Caco-2 (cell line): ENCODE data around the gene LAMTOR4. TPM values are rescaled to one million over a fixed set of nuclear protein-coding genes. Genes with fewer than 3 reads are reported as not detected.

Experiments
- BruUV-seq: library from RNA; stranded (reverse); fragments of 400-500 nt; replicated peaks from 2 replicates; lab custom pipeline; 2021; lab: Mats Ljungman, UMichigan
- CTCF ChIA-PET: fragments of 300-600 bp; sonication (Branson Sonifier 250); formaldehyde crosslinking; loops from one replicate; lab custom pipeline; 2022; ENCODE audit warnings: antibody characterized with exemption; lab: Charles Lee
- POLR2A ChIA-PET: fragments of 300-600 bp; sonication (Branson Sonifier 250); formaldehyde crosslinking; loops from one replicate; lab custom pipeline; 2022; ENCODE audit warnings: antibody characterized with exemption; lab: Charles Lee
- DNase-seq, 2 experiments: peaks; one replicate each; pipeline versions ENCODE4 v3.0.0 to v3.0.0-alpha.2; 2020 to 2022
- H3K27me3 ChIP-seq: replicated peaks from 2 replicates; pipeline ENCODE4 v1.6.0; 2011; ENCODE audit warnings: low read length; ENCODE audit not compliant: control insufficient read depth, insufficient read depth
- H3K36me3 ChIP-seq: 2 replicates; pipeline ENCODE4 v1.5.1; 2011; ENCODE audit warnings: low read length; ENCODE audit not compliant: control insufficient read depth, insufficient read depth
- H3K4me1 ChIP-seq: fragments of 250-450 bp; sonication (Bioruptor Pico); 2 replicates; pipeline ENCODE4 v1.5.1; 2020; ENCODE audit warnings: mild to moderate bottlenecking
- H3K4me3 ChIP-seq: 2 replicates; pipeline ENCODE4 v1.5.1; 2011; ENCODE audit warnings: low read depth, mild to moderate bottlenecking, control low read depth, low read length
- H3K9me3 ChIP-seq: fragments of 250-450 bp; sonication (Bioruptor Pico); 2 replicates; pipeline ENCODE4 v1.5.1; 2020; ENCODE audit warnings: mild to moderate bottlenecking, moderate library complexity
- H3K27ac Mint-ChIP-seq: one replicate; pipeline ENCODE4 v1.8.0; 2022; ENCODE audit warnings: mixed read lengths; ENCODE audit not compliant: unreplicated experiment
- H3K27me3 Mint-ChIP-seq: one replicate; pipeline ENCODE4 v1.8.0; 2022; ENCODE audit warnings: mixed read lengths; ENCODE audit not compliant: insufficient read depth, unreplicated experiment
- H3K36me3 Mint-ChIP-seq: one replicate; pipeline ENCODE4 v1.8.0; 2022; ENCODE audit warnings: mild to moderate bottlenecking, mixed read lengths; ENCODE audit not compliant: insufficient read depth, unreplicated experiment
- H3K4me1 Mint-ChIP-seq: one replicate; pipeline ENCODE4 v1.8.0; 2022; ENCODE audit warnings: low read depth, mixed read lengths; ENCODE audit not compliant: unreplicated experiment
- H3K4me3 Mint-ChIP-seq: one replicate; pipeline ENCODE4 v1.8.0; 2022; ENCODE audit warnings: mild to moderate bottlenecking, moderate library complexity, mixed read lengths; ENCODE audit not compliant: unreplicated experiment
- H3K9me3 Mint-ChIP-seq: one replicate; pipeline ENCODE4 v1.8.0; 2022; ENCODE audit warnings: mixed read lengths; ENCODE audit not compliant: unreplicated experiment
- CTCF ChIP-seq, 2 experiments: fragments of 200-600 bp in 1 of 2; IDR thresholded peaks; 1 replicate in 1 of 2; 2 replicates in 1 of 2; pipeline versions ENCODE4 v1.5.1 to v1.8.0; 2011 to 2022; ENCODE audit warnings: antibody characterized with exemption in 1 of 2, control low read depth in 1 of 2, inconsistent platforms in 1 of 2, low read depth in 1 of 2, low read length in 1 of 2, mild to moderate bottlenecking in 1 of 2, moderate library complexity in 1 of 2; ENCODE audit not compliant: insufficient read depth in 1 of 2, severe bottlenecking in 1 of 2, unreplicated experiment in 1 of 2
- intact Hi-C: fragments of 100-400 bp; cut with micrococcal nuclease; formaldehyde crosslinking; loops from one replicate; pipeline ENCODE4 v1.10.0; 2022; ENCODE audit not compliant: unreplicated experiment
- total RNA-seq: library from RNA; stranded (reverse); gene quantifications from 2 replicates; pipeline ENCODE4 v1.2.3, GENCODE V29; 2022

LAMTOR4 gene
- total RNA-seq, 1 experiment from 2014 or later = 107 TPM

- intact Hi-C loops = loop anchor here (1.0 kb wide), 1 partner anchor 7 kb away; no protein-coding TSS in a partner anchor
- TSS peak; percentile 83 for BruUV-seq
- POLR2A ChIA-PET = no interaction called here
Observed at GRCh38 chr7:100119970-100120732, 28.6 kb upstream of the LAMTOR4 start.

GRCh38 chr7:100120733-100121036 lies 28.0 kb upstream of the LAMTOR4 start:
- CTCF ChIA-PET = no interaction called here
- H3K9me3 Mint-ChIP-seq = peaks cover 9% of the 10 kb centered on the region
- intact Hi-C loops = no loop called here
- peaks cover 20% of the 10 kb centered on the region for H3K4me1 ChIP-seq
- H3K4me1 Mint-ChIP-seq = peaks cover 32% of the 10 kb centered on the region
- H3K27me3 ChIP-seq = no peaks in the 10 kb centered on the region
- no TSS peak for BruUV-seq
- no peak for DNase-seq
- no peak for TF ChIP-seq CTCF (IDR thresholded peaks at IDR 0.05; ENCODE audit: insufficient read depth in 1 of 2, low read depth in 1 of 2, low read length in 1 of 2, severe bottlenecking in 1 of 2, unreplicated experiment in 1 of 2)
- no peaks in the 10 kb centered on the region for H3K36me3 ChIP-seq
- POLR2A ChIA-PET = no interaction called here
- no peak overlapping the region for H3K4me3 ChIP-seq
- no peaks in the 10 kb centered on the region for H3K27me3 Mint-ChIP-seq
- H3K36me3 Mint-ChIP-seq = peaks cover 25% of the 10 kb centered on the region
- no peak overlapping the region for H3K27ac Mint-ChIP-seq
- peak overlapping the region; percentile 100 for H3K4me3 Mint-ChIP-seq
- H3K9me3 ChIP-seq = no peaks in the 10 kb centered on the region

More at GRCh38 chr7:100119970-100120732, 28.6 kb upstream of the LAMTOR4 start:
- H3K4me1 Mint-ChIP-seq = peaks cover 27% of the 10 kb centered on the region
- no peak for TF ChIP-seq CTCF (IDR thresholded peaks at IDR 0.05; ENCODE audit: insufficient read depth in 1 of 2, low read depth in 1 of 2, low read length in 1 of 2, severe bottlenecking in 1 of 2, unreplicated experiment in 1 of 2)
- Histone ChIP-seq H3K4me3 (peak overlapping the region; percentile 65), H3K4me1 (peaks cover 15% of the 10 kb centered on the region), H3K9me3 (no peaks in the 10 kb centered on the region), H3K36me3 (no peaks in the 10 kb centered on the region), H3K27me3 (no peaks in the 10 kb centered on the region)
- DNase-seq = peak; percentile 65 to 74
- H3K36me3 Mint-ChIP-seq = peaks cover 26% of the 10 kb centered on the region
- H3K4me3 Mint-ChIP-seq = peak overlapping the region; percentile 100
- CTCF ChIA-PET = no interaction called here
- H3K9me3 Mint-ChIP-seq = peaks cover 9% of the 10 kb centered on the region
- H3K27me3 Mint-ChIP-seq = no peaks in the 10 kb centered on the region
- H3K27ac Mint-ChIP-seq = peak overlapping the region; percentile 100

- no TSS peak for BruUV-seq
- CTCF ChIA-PET = no interaction called here
- Mint-ChIP-seq H3K27ac (no peak overlapping the region), H3K9me3 (no peaks in the 10 kb centered on the region), H3K4me3 (no peak overlapping the region), H3K36me3 (peaks cover 33% of the 10 kb centered on the region), H3K27me3 (no peaks in the 10 kb centered on the region), H3K4me1 (peaks cover 22% of the 10 kb centered on the region)
- no peak for DNase-seq
- Histone ChIP-seq H3K36me3 (no peaks in the 10 kb centered on the region), H3K27me3 (no peaks in the 10 kb centered on the region), H3K4me1 (peaks cover 19% of the 10 kb centered on the region), H3K4me3 (no peak overlapping the region), H3K9me3 (no peaks in the 10 kb centered on the region)
- TF ChIP-seq CTCF (IDR thresholded peaks at IDR 0.05; ENCODE audit: insufficient read depth in 1 of 2, low read depth in 1 of 2, low read length in 1 of 2, severe bottlenecking in 1 of 2, unreplicated experiment in 1 of 2) = no peak
- intact Hi-C loops = no loop called here
- POLR2A ChIA-PET = no interaction called here
Observed at GRCh38 chr7:100122067-100122466, 26.7 kb upstream of the LAMTOR4 start.
